OCI-LY3 (cell line): Measurements from ENCODE around the gene SLAIN2.

Experiments used
- H2AFZ ChIP-seq: fragments of 200-600, 300-600 bp; shearing (Covaris generic); 2 replicates; pipeline ENCODE4 v1.6.0; 2014; ENCODE audit warnings: antibody characterized with exemption, low read depth, low read length
- H3K27ac ChIP-seq: fragments of 200-600, 300-600 bp; sonication (generic); 2 replicates; pipeline ENCODE4 v1.5.1; 2014; ENCODE audit warnings: mild to moderate bottlenecking, low read length, moderate library complexity, mixed read lengths
- H3K27me3 ChIP-seq: fragments of 200-600, 300-600 bp; sonication (generic); 2 replicates; pipeline ENCODE4 v1.6.1; 2014; ENCODE audit warnings: low read depth, low read length, mixed read lengths
- H3K36me3 ChIP-seq: fragments of 200-600, 300-600 bp; sonication (generic); replicated peaks from 2 replicates; pipeline ENCODE3; 2014; ENCODE audit warnings: low read depth, low read length, mixed read lengths
- H3K4me1 ChIP-seq: fragments of 300-600, 200-600 bp; sonication (generic); 2 replicates; pipeline ENCODE4 v1.6.1; 2014; ENCODE audit warnings: low read length, mixed read lengths
- H3K4me2 ChIP-seq: fragments of 200-600, 300-600 bp; sonication (generic); 2 replicates; pipeline ENCODE4 v1.6.1; 2014; ENCODE audit warnings: low read length, mixed read lengths
- H3K4me3 ChIP-seq: fragments of 300-600, 200-600 bp; sonication (generic); 2 replicates; pipeline ENCODE4 v1.5.1; 2014; ENCODE audit warnings: antibody characterized with exemption, mild to moderate bottlenecking, low read length, moderate library complexity
- H3K79me2 ChIP-seq: fragments of 300-600, 200-600 bp; shearing (Covaris generic); 2 replicates; pipeline ENCODE4 v1.6.1; 2014; ENCODE audit warnings: mild to moderate bottlenecking, low read length, mixed read lengths
- H3K9ac ChIP-seq: fragments of 300-600, 200-600 bp; shearing (Covaris generic); 2 replicates; pipeline ENCODE4 v1.6.0; 2014; ENCODE audit warnings: mild to moderate bottlenecking, low read length, moderate library complexity
- H3K9me3 ChIP-seq: fragments of 200-600, 300-600 bp; shearing (Covaris generic); 2 replicates; pipeline ENCODE4 v1.6.1; 2014; ENCODE audit warnings: low read length, mixed read lengths; ENCODE audit not compliant: insufficient read depth
- H4K20me1 ChIP-seq: fragments of 200-600, 300-600 bp; sonication (generic); 2 replicates; pipeline ENCODE4 v1.6.1; 2016; ENCODE audit warnings: low read length, mixed read lengths; ENCODE audit not compliant: insufficient read depth
- CTCF ChIP-seq: fragments of 200-600, 300-600 bp; sonication (generic); IDR thresholded peaks from 2 replicates; pipeline ENCODE4 v1.5.1; 2014; ENCODE audit warnings: antibody characterized with exemption, low read length, low read depth
- EZH2phosphoT487 ChIP-seq: fragments of 200-600 bp; shearing (Covaris generic); IDR thresholded peaks from 2 replicates; pipeline ENCODE4 v1.6.1; 2018; ENCODE audit warnings: antibody characterized with exemption, mixed run types, low read depth

Gene SLAIN2

DNA sequence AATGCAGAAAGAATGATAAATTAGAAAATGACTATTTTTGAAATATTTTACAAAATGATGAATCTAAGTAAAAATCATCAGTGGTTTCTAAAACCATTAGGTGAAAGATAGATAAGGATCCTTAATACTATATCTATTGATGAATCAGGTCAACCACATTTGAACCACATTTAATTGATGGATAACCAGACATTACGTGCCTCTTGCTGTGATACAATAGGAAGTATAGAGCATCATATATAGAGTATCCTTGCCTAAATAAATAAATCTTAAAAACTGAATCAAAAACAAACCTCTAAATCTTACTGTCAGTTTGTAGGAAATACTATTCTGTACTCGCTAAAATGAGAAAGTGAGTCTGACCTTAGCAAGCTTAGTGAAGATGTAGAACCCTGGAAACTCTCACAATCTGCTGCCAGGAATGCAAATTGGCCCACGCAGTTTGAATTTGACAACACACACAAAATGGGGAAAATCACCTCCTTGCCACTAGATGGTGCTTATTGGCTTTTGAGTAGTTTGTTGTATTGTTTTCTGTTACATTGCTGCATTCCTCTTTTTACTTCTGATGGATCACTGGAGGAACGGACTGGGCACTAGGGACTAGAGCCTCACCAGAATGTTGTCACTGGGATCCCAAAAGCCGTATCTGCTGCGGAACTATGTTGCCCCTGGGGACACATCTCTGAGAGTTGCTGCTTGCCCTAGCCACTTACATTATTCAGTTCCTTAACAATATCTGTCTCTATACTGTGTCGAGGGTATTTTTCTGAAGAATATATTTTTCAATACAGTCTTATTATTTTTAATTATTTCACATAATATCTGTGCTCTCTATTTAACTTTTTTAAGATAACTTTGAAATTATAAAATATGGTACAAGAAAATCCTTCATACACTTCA lies 25.4 kb upstream of the SLAIN2 start:
- Histone ChIP-seq H4K20me1 (no peaks in the 10 kb centered on the region), H3K4me3 (peak overlapping the region; percentile 26), H3K36me3 (no peaks in the 10 kb centered on the region), H2AFZ (peak overlapping the region; percentile 85), H3K27me3 (no peaks in the 10 kb centered on the region), H3K79me2 (no peaks in the 10 kb centered on the region), H3K27ac (no peak overlapping the region), H3K4me1 (no peaks in the 10 kb centered on the region), H3K9ac (no peak overlapping the region), H3K9me3 (no peaks in the 10 kb centered on the region), H3K4me2 (peak overlapping the region; percentile 43)
- no peak for TF ChIP-seq EZH2phosphoT487
- peak; percentile 85 for TF ChIP-seq CTCF

DNA sequence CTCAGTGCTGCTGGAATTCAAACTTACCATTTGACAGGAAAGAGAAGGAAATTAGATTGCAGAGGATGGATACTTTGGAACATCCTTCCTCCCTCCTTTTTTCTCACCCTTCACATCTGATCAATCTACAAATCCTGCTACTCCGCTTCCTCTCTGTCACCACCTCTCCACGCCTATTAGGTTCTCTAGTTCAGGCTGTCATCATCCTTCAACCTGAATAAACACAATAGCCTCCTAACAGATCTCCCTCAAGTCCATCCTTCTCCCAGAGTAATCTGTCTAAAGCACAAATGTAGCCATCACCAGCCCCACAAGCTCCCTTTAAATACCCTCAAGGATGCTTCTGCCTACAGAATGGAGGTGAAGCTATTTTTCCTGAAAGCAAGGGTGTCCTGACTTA lies 20.0 kb upstream of the SLAIN2 start:
- no peak overlapping the region for H3K9ac ChIP-seq
- no peak overlapping the region for H2AFZ ChIP-seq
- no peaks in the 10 kb centered on the region for H3K9me3 ChIP-seq
- H3K27me3 ChIP-seq: no peaks in the 10 kb centered on the region
- H3K79me2 ChIP-seq: no peaks in the 10 kb centered on the region
- H3K4me2 ChIP-seq: no peak overlapping the region
- no peaks in the 10 kb centered on the region for H4K20me1 ChIP-seq
- H3K4me3 ChIP-seq: no peak overlapping the region
- H3K36me3 ChIP-seq: no peaks in the 10 kb centered on the region
- TF ChIP-seq CTCF (no peak), EZH2phosphoT487 (no peak)
- no peaks in the 10 kb centered on the region for H3K4me1 ChIP-seq
- no peak overlapping the region for H3K27ac ChIP-seq

- no peak overlapping the region for H3K27ac ChIP-seq
- H3K27me3 ChIP-seq: no peaks in the 10 kb centered on the region
- H3K36me3 ChIP-seq: no peaks in the 10 kb centered on the region
- H3K4me1 ChIP-seq: no peaks in the 10 kb centered on the region
- H2AFZ ChIP-seq: no peak overlapping the region
- no peak overlapping the region for H3K9ac ChIP-seq
- H3K4me2 ChIP-seq: no peak overlapping the region
- no peaks in the 10 kb centered on the region for H4K20me1 ChIP-seq
- H3K4me3 ChIP-seq: no peak overlapping the region
- TF ChIP-seq EZH2phosphoT487: no peak
- TF ChIP-seq CTCF: no peak
- no peaks in the 10 kb centered on the region for H3K9me3 ChIP-seq
- H3K79me2 ChIP-seq: no peaks in the 10 kb centered on the region
These were observed 19.3 kb upstream of the SLAIN2 start for GRCh38 chr4:48322063-48322462.

DNA sequence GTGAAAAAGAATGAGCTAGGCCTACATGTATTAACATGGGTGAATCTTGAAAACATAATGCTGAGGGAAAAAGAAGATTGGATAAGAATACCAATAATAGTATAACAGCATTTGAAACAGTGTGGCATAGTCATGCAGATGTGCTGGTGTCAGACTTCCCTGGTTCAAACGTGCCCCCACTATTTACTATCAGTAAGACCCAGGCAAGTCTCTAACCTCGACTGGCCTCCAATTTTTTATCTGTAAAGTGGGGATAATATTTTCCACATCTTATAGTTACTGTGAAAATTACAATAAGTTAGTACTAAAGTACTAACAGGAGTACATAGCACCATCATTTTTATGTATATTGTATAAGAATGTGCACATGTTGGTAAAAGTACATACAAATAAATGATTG lies 17.0 kb upstream of the SLAIN2 start:
- TF ChIP-seq CTCF: no peak
- no peak for TF ChIP-seq EZH2phosphoT487
- Histone ChIP-seq H3K4me1 (no peaks in the 10 kb centered on the region), H3K9ac (no peak overlapping the region)

More for the DNA sequence above, 17.0 kb upstream of the SLAIN2 start:
- Histone ChIP-seq H3K9me3 (no peaks in the 10 kb centered on the region), H3K27ac (no peak overlapping the region), H3K4me2 (no peak overlapping the region), H3K36me3 (no peaks in the 10 kb centered on the region), H3K4me3 (no peak overlapping the region), H3K27me3 (peaks cover 3% of the 10 kb centered on the region; the same call in 1 of the 2 replicates), H3K79me2 (no peaks in the 10 kb centered on the region), H4K20me1 (no peaks in the 10 kb centered on the region), H2AFZ (no peak overlapping the region)
